Right kidney (tissue), 1 donor: ENCODE measurements around the gene CLIC3.
"Not testable (repeated sequence)": the region's sequence is repeated elsewhere in the genome, so short reads cannot be mapped to it uniquely, and the experiment has no call there.

Source experiments
- DNase-seq: peaks from one replicate; pipeline ENCODE4 v3.0.0-alpha.2; 2016

The CLIC3 gene

GRCh38 chr9:137017071-137017470 is 20.7 kb upstream of the CLIC3 start:
- no peak for DNase-seq

- no peak for DNase-seq
Measured at GRCh38 chr9:137016436-137016835, 20.1 kb upstream of the CLIC3 start.

- DNase-seq, result no peak
Measured at GRCh38 chr9:137015976-137016375, 19.6 kb upstream of the CLIC3 start.

- DNase-seq, result no peak
Measured at GRCh38 chr9:137015540-137015930, 19.2 kb upstream of the CLIC3 start.

GRCh38 chr9:137014776-137015539 is 18.6 kb upstream of the CLIC3 start:
- DNase-seq, result no peak

GRCh38 chr9:137014166-137014565 is 17.8 kb upstream of the CLIC3 start:
- no peak for DNase-seq

GRCh38 chr9:137013571-137013940 is 17.2 kb upstream of the CLIC3 start:
- no peak for DNase-seq

- DNase-seq, result no peak
Measured at GRCh38 chr9:137012694-137013570, 16.6 kb upstream of the CLIC3 start.

GRCh38 chr9:137011907-137012675 is 15.7 kb upstream of the CLIC3 start:
- DNase-seq, result no peak

GRCh38 chr9:137011156-137011555 is 14.8 kb upstream of the CLIC3 start:
- DNase-seq, result no peak

GRCh38 chr9:137009938-137010732 is 13.8 kb upstream of the CLIC3 start:
- DNase-seq, result no peak

GRCh38 chr9:137009217-137009616 is 12.8 kb upstream of the CLIC3 start:
- no peak for DNase-seq

GRCh38 chr9:137008312-137008711 is 11.9 kb upstream of the CLIC3 start:
- DNase-seq, result no peak

GRCh38 chr9:137007816-137008270 is 11.5 kb upstream of the CLIC3 start:
- DNase-seq, result no peak

- DNase-seq, result no peak
Measured at GRCh38 chr9:137007108-137007815, 10.9 kb upstream of the CLIC3 start.

GRCh38 chr9:137006116-137007003 is 10.0 kb upstream of the CLIC3 start:
- DNase-seq, result no peak

GRCh38 chr9:137004285-137004684 is 7.9 kb upstream of the CLIC3 start:
- not testable (repeated sequence) for DNase-seq

- no peak for DNase-seq
Measured at GRCh38 chr9:137002646-137003041, 6.3 kb upstream of the CLIC3 start.

- no peak for DNase-seq
Measured at GRCh38 chr9:137001857-137002645, 5.7 kb upstream of the CLIC3 start.
